ENCODE data around the gene IL11RA. TPM values are rescaled to one million over a fixed set of nuclear protein-coding genes. Genes with fewer than 3 reads are reported as not detected.

The IL11RA gene
- total and polyA plus RNA-seq, 8 donors: 4.4 to 57.4 (median 22.7) TPM

DNA sequence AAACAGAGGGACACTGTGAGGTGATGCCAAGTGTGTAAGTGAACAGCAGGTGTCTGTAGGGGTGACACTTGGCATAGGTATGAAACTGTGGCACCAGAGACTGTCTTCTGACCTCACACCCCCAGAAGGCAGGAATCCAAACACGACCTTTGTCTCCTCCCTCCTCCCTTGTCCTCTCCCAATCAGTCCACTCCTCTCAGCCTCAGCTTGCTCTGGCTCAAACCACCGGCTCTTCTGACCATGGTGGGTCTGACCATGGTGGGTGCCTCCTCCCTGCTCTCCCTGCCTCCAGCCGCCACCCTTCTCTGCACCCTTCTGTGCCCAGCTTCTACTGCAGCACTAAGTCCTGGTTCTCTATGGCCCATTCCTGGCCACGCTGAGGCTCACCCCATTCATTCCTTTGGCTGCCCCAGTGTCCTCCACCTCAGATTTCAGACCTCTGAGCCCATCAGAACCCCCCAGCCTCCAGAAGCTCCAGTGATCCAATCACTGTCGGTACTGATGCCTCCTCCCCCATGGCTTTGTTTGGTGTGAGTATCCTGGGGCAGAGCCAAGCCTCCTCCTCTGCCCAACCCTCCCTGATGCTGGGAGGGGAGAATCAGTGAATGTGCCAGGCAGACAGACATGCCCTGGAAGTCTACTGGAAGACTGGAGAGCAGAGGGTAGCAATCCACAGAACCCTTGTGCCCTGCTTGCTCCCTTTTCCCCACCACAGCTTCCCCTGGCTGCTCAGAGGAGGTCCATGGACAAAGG lies 21.4 kb upstream of the IL11RA start:
- Histone ChIP-seq H3K27ac (no peak overlapping the region), H3K4me1 (peaks cover 12 to 27% (median 18%) of the 10 kb centered on the region in 4 donors), H3K9me3 (no peaks in the 10 kb centered on the region), H3K4me3 (no peak overlapping the region), H3K27me3 (peaks cover 21 to 57% (median 53%) of the 10 kb centered on the region in 3 donors), H3K36me3 (peaks cover 0 to 13% (median 8%) of the 10 kb centered on the region in 4 donors)
- TF ChIP-seq EP300 (IDR thresholded peaks at IDR 0.05): no peak
- no peak for TF ChIP-seq POLR2A (IDR thresholded peaks at IDR 0.05)
- TF ChIP-seq CTCF (IDR thresholded peaks at IDR 0.05): no peak
- TF ChIP-seq POLR2AphosphoS5 (IDR thresholded peaks at IDR 0.05): no peak
- intact Hi-C loops (cut with DNase I; ENCODE audit: low total_unique reads): no loop called here
- no peak for DNase-seq
- 19 to 31% (median 28%) methylated on average over 5 of the region's 5 CpGs for WGBS, 5 donors

- H3K9me3 ChIP-seq: no peaks in the 10 kb centered on the region
- no peak overlapping the region for H3K27ac ChIP-seq
- DNase-seq: no peak
- H3K36me3 ChIP-seq: peaks cover 0 to 17% (median 9%) of the 10 kb centered on the region in 4 donors
- H3K4me1 ChIP-seq: peaks cover 29 to 45% (median 39%) of the 10 kb centered on the region in 4 donors
- intact Hi-C loops (cut with DNase I; ENCODE audit: low total_unique reads): no loop called here
- 54 to 61% (median 56%) methylated on average over 5 of the region's 5 CpGs for WGBS, 5 donors
- peaks cover 0 to 31% (median 29%) of the 10 kb centered on the region in 3 donors for H3K27me3 ChIP-seq
- H3K4me3 ChIP-seq: no peak overlapping the region
- TF ChIP-seq EP300 (IDR thresholded peaks at IDR 0.05) (no peak), POLR2A (IDR thresholded peaks at IDR 0.05) (no peak), CTCF (IDR thresholded peaks at IDR 0.05) (no peak), POLR2AphosphoS5 (IDR thresholded peaks at IDR 0.05) (no peak)
These were observed 18.8 kb upstream of the IL11RA start for GRCh38 chr9:34633166-34633565.

DNA sequence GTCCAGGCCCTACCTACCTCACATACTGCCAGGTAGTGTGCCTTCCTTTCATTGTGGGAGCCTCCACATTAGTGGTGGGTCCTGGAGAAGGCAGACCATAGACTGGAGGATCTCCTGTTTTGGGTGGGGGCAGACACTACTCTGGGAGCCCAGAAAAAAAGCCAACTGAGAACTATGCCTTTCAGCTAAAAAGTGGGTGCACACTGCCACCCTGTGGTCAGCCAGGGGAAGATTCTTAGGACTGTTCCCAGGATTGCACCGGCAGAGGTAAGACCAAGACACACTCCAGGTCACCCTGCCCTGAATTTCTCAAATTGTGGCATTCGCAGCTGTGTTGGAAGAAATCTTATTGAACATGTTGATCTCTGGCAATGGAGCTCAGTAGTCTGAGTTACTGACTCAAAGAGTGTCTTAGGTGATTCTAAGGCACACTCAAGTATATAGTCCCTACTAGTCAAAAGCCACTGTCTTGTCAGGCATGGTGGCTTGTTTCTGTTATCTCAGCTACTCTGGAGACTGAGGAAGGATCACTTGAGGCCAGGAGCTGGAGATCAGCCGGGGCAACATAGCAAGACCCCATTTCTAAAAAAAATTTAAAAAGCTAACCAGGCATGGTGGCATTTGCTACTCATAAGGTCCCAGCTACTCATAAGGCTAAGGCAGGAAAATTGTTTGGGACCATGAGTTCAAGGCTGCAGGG lies 18.0 kb upstream of the IL11RA start:
- peak; percentile 65 to 88 for DNase-seq
- peaks cover 27 to 44% (median 38%) of the 10 kb centered on the region in 4 donors for H3K4me1 ChIP-seq
- intact Hi-C loops (cut with DNase I; ENCODE audit: low total_unique reads): no loop called here
- H3K27me3 ChIP-seq: peaks cover 0 to 23% (median 21%) of the 10 kb centered on the region in 3 donors
- H3K36me3 ChIP-seq: peaks cover 0 to 17% (median 9%) of the 10 kb centered on the region in 4 donors
- no peaks in the 10 kb centered on the region for H3K9me3 ChIP-seq
- 18 to 22% (median 21%) methylated on average over 3 of the region's 3 CpGs for whole genome bisulfite sequencing, 5 donors
- no peak overlapping the region for H3K4me3 ChIP-seq
- peak in 1 of 3 donors; percentile 55 for TF ChIP-seq POLR2AphosphoS5 (IDR thresholded peaks at IDR 0.05)
- no peak for TF ChIP-seq POLR2A (IDR thresholded peaks at IDR 0.05)
- peak in 5 of 7 experiments; percentile 39 to 80 (median 77) for TF ChIP-seq CTCF (IDR thresholded peaks at IDR 0.05)
- TF ChIP-seq EP300 (IDR thresholded peaks at IDR 0.05): no peak
- no peak overlapping the region for H3K27ac ChIP-seq

DNA sequence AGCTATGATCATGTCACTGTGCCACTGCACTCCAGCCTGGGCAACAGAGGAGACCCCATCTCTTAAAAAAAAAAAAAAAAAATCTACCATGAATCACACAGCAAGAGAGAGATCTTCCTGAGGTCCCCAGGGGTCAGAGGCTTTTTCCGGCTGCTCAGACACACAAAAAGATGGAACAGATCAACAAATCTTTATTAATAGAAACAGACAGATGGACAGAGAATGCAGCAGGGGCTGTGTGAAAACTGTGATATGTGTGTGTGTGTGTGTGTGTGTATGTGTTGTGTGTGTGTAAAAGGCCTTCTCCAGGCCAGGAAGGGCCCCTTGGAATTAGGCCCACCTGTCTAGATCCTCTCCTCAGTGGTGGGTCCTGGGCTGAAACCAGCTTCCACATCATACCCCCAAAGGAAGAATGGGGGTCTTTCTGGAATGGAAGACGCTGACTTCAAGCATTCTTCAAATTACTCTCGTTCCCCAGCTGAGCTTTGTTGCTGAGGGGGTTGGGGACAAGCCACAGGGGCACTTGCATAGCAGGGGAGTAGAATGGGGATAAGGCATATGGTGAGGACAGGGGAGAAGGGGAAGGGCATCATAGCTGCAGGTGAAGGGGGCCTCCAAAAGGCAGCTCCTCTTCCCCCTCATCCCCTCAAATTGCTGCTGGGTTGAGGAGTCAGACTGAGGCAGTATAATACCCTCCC lies 17.3 kb upstream of the IL11RA start:
- DNase-seq: no peak

More for the DNA sequence above, 17.3 kb upstream of the IL11RA start:
- peaks cover 0 to 16% (median 14%) of the 10 kb centered on the region in 3 donors for H3K27me3 ChIP-seq
- H3K4me3 ChIP-seq: no peak overlapping the region
- 71 to 86% (median 80%) methylated on average over 3 of the region's 3 CpGs for WGBS, 5 donors
- no peak overlapping the region for H3K27ac ChIP-seq
- H3K9me3 ChIP-seq: no peaks in the 10 kb centered on the region
- H3K36me3 ChIP-seq: peaks cover 0 to 17% (median 9%) of the 10 kb centered on the region in 4 donors
- TF ChIP-seq POLR2A (IDR thresholded peaks at IDR 0.05) (no peak), CTCF (IDR thresholded peaks at IDR 0.05) (no peak), POLR2AphosphoS5 (IDR thresholded peaks at IDR 0.05) (no peak), EP300 (IDR thresholded peaks at IDR 0.05) (no peak)
- peaks cover 22 to 40% (median 34%) of the 10 kb centered on the region in 4 donors for H3K4me1 ChIP-seq
- intact Hi-C loops (cut with DNase I; ENCODE audit: low total_unique reads): no loop called here

Measured in stomach (tissue), 9 donors.